GM18526 (cell line): ENCODE results near the gene NSUN5.
A peak's percentile ranks its signal among the peaks of the same experiment; 100 is the strongest.

Source experiments
- POLR2A ChIP-seq: IDR thresholded peaks from 3 replicates; pipeline ENCODE4 v1.6.1; 2011; ENCODE audit not compliant: insufficient read length; ENCODE audit errors: extremely low read depth

NSUN5 gene

GRCh38 chr7:73308665-73309214 is at the start of gene NSUN5:
TSS of gene NSUN5 (minus strand) at chr7:73308826. CDS start at chr7:73308790, 36 bp downstream.
- TF ChIP-seq POLR2A: peak; percentile 89

DNA sequence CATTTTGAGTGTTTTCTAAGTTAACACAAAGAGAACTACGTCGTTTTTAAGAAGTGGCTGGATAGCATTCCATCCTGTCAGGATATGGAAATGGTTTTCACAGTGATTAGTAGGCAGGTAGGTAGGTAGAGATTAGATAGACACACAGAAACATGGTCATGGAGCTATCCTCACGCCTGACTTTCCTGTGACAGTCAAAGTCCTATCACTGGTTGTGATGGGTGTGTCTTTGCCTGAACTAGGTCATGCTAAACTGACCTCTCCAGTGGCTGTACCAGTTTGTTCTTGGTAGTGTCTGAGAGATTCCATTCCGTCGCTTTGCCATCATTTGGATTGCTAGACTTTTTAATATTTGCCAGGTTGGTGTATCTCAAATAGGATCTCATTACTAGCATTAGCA is 47.5 kb upstream of the NSUN5 start:
- TF ChIP-seq POLR2A: no peak

DNA sequence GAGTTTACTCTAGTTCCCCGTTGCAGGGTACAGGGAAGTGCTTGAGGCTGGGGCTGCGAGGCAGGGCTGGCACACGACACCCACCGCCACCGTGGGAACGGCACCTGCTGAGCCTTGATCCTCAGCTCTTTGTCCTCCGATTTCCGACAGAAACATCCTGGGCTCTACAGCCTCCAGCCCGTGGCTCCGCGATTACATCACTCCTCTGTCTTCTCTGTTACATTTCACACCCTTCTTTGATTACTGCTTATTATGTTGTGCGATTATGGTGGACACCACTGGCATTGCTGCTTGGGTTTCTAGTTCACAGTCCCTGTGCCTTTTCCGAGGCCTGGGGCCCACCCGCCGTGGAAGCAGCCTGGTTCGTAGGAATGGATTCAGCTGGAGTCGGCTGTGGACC is 46.2 kb upstream of the NSUN5 start:
- TF ChIP-seq POLR2A: no peak

GRCh38 chr7:73354196-73354595 is 45.6 kb upstream of the NSUN5 start:
- no peak for TF ChIP-seq POLR2A

GRCh38 chr7:73353243-73353642 is 44.6 kb upstream of the NSUN5 start:
- no peak for TF ChIP-seq POLR2A

DNA sequence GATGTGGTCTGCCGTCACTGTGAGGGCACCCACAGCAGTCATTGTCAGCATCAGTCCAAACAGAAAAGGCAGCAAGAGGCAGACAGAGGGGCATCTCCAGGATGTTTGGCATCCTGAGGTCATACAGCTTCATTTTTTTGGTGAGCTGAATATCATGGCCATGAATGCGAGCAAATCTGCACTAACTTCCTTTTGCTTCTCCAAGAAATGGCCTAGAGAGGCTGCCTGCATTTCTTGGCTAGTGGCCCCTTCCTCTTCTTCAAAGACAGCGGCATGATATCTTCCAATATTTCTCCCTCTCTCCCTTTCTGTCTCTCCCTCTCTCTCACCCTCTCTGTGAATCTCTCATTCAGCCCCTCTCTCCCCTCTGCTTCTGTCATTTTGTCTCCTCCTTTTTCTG is 44.2 kb upstream of the NSUN5 start:
- no peak for TF ChIP-seq POLR2A

DNA sequence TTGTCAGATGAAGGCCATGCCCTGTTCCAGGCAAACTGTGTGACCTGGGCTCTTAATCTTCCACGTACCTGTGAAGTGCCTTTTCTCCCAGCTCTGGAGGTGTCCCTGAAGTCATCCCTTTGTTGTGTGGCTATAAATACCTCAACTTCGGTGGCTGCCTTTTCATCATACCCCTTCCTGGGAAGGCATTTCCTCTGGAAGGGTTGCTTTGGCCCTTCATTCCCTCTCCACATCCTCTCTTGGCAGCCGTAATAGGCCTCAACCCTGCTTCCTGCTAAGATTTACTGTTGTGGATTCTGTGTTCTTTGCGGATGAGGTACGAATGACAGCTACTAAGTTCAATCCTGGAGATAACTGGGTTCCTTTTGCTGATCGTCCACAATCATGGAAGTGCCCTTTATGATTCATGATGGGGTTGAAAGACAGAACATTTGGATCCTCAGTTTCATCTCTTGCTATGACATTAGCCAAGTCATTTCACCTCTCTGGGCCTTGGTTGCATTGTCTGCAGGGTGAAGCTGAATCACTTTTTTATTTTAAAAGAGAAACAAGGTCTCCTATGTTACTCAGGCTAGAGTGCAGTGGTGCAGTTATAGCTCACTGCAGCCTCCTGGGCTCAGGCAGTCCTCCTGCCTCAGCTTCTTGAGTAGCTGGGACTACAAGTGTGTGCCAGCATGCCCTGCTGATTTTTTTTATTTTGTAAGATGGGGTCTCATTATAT is 43.0 kb upstream of the NSUN5 start:
- no peak for TF ChIP-seq POLR2A

DNA sequence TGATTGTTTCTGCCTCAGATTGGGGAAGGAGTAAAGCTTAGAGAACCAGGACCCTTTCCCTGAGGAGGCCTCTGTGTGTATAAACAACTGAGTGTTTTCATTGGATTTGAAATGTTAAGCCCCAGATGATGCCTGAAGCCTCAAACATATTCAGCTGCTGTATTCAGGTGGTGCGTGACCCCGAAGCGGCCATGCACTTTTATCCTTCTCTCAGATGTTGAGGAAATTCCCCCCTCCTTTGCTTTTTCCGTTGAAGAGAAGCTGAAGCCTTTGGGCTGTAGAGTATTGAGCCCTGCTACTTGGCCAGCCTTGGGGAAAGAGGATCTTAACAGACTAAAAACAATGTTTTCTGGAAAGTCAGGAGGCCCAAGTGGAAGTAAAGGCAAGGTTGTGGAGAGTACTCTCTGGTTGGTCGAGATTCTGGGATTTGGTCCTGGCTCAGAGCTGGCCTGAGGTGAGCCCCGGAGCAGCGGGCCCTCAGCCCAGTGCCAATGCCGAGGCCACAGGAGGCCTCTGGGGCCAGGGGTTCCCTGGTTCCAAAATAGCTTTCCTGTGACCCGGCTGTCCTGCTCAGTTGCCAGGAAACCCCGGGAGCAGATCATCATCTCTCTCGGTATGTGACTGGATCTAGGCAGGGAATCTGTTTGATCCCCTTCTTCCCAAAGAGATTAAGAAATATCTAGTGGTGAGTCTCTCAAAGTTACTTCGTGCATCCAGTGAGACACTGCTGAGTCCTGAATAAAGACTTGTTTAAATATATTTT is 41.9 kb upstream of the NSUN5 start:
- TF ChIP-seq POLR2A: no peak

DNA sequence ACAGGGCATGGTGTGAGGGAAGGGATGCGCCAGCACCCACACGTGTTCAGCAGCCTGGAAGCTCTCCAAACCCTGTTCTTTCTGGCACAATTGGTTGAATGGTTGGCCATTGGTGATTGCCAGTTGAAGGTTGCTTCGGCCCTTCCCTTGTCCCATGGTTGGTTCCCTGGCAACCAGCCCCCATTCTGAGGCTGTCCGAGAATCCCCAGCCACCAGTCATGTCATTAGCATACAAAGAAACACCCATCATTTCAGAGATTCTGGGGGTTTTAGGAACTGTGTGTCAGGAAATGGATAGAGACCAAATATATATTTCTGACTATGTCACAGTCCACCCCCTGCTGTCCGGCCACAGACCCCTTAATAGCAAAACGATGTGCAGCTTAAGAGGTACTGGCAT is 41.1 kb upstream of the NSUN5 start:
- TF ChIP-seq POLR2A: no peak

- TF ChIP-seq POLR2A: no peak
These were observed 37.3 kb upstream of the NSUN5 start for GRCh38 chr7:73345951-73346350.

GRCh38 chr7:73345538-73345937 is 36.9 kb upstream of the NSUN5 start:
- no peak for TF ChIP-seq POLR2A

DNA sequence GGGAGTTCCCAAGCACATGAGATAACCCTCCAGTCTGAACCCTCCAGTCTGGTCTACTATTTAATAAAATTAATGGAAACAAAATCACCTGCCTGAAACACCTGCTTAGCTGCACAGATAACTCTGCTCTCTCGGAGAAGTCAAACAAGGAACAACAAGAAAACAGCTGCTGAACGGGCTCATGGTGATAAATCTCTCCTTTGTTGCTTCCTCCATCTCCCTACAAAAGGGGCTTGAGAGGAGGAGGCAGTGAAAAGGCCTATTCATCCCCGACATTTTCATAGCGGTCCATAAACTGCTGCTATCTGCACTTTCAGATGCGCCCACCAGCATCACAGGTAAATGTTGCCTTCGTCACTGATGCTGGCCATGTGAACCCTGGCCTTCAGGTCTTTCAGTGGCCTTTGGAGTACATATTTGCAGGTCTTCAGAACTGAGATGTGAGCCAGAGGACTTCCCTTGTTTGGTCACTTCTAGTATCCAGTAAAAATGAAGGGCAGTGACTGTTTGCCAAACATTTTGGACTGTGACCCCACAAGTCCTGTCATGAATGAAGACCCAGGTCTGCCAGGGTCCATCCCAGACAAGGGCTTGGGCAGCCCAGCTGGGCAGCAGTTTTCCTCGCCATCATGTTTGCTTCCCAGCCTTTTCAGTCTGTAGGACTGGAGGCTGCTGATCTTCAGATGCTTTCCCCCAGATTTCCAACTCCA is 35.2 kb upstream of the NSUN5 start:
- no peak for TF ChIP-seq POLR2A

GRCh38 chr7:73342645-73343044 is 34.0 kb upstream of the NSUN5 start:
- TF ChIP-seq POLR2A: no peak

DNA sequence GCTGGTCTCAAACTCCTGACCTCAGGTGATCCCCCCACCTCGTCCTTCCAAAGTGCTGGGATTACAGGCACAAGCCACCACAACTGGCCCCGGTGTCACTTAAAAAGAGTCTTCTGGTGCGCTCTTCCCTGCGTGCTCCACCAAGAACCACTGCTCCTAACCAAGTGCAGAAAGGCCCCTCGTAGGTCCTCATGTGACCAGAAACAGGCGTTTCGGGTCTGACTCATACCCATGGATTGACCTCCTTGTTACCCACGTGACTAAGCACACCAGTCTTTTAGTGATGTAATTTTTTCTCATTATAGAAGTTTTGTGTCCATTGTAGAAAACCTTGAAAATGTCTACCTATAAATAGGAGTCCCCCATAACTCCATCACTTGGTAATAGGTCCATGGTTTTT is 33.3 kb upstream of the NSUN5 start:
- TF ChIP-seq POLR2A: no peak

DNA sequence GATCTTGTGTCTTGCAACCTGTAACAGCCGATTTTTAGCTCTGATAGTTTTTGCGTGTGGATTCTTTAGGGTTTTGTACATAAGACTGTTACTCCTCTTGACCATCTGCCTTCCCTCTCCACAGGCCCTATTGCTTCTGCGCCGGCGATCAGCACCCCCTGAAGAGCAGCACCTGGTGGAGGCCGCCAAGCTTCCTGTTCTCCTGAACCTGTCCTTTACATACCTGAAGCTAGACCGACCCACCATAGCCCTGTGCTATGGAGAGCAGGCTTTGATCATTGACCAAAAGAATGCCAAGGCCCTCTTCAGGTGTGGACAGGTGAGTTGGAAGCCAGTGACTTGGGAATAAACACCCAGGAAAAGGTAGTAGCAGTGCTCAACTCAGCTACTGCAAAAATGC is 31.9 kb upstream of the NSUN5 start:
- TF ChIP-seq POLR2A: no peak

DNA sequence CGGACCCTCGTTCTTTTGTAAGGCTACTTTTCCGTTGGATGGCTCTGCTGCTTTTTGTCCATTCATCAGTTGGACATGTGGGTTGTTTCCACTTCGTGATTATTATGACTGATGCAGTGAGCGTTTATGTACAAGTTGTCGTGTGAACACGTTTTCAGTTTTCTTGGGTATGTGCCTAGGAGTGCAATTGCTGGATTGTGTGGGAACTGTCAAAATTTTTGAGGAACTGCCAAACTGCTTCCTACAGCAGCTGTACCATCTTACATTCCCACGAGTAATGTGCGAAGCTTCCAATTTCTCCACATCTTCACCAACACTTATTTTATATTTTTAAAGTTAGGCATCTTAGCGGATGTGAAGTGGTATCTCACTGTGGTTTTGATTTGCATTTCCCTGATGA is 29.7 kb upstream of the NSUN5 start:
- no peak for TF ChIP-seq POLR2A
